HCT116 (cell line): ENCODE measurements around the gene SPATS2L. TPM values are rescaled to one million over a fixed set of nuclear protein-coding genes. Genes with fewer than 3 reads are reported as not detected.

Experiments used
- ATAC-seq: fragments of 200-7000 bp; cut with Tn5 transposase; 2 replicates; pipeline ENCODE4 v1.9.1; 2020; ENCODE audit warnings: mild to moderate bottlenecking, moderate library complexity
- BruUV-seq: library from RNA; stranded (reverse); fragments of 400-500 nt; replicated peaks from 2 replicates; lab custom pipeline; 2021; lab: Mats Ljungman, UMichigan
- CTCF ChIA-PET: fragments of 300-600 bp; sonication (Branson Sonifier 250); formaldehyde crosslinking; loops from one replicate; lab custom pipeline; 2021; ENCODE audit warnings: antibody characterized with exemption; lab: Charles Lee
- POLR2A ChIA-PET: fragments of 300-600, 350-600 bp; sonication (Branson Sonifier 250); formaldehyde crosslinking; loops from one replicate; lab custom pipeline; 2021; ENCODE audit warnings: antibody characterized with exemption; lab: Charles Lee
- RAD21 ChIA-PET, 2 experiments: fragments of 300-600 bp; sonication (Branson Sonifier 250); formaldehyde crosslinking; loops; one replicate each; lab custom pipeline; 2023; ENCODE audit warnings: low total read pairs in 2 of 2; ENCODE audit not compliant: uncharacterized antibody in 2 of 2, unreplicated experiment in 2 of 2, low non-redundant PET in 1 of 2; lab: Charles Lee
- DNase-seq: peaks from one replicate; pipeline ENCODE4 v3.0.0-alpha.2; 2010; ENCODE audit warnings: low read depth, low spot score
- H2AFZ ChIP-seq: fragments of 200-600 bp; shearing (Covaris generic), sonication (generic); 2 replicates; pipeline ENCODE4 v1.6.1; 2017; ENCODE audit warnings: low read depth, mixed run types, mixed read lengths, antibody characterized with exemption, low read length; ENCODE audit not compliant: poor library complexity, severe bottlenecking
- H3K27ac ChIP-seq: 2 replicates; pipeline ENCODE4 v1.5.1; 2012; ENCODE audit warnings: low read depth, low read length
- H3K27me3 ChIP-seq: fragments of 200-600 bp; sonication (generic); 2 replicates; pipeline ENCODE4 v1.6.1; 2016; ENCODE audit warnings: mixed run types, low read length, mixed read lengths; ENCODE audit not compliant: insufficient read depth
- H3K36me3 ChIP-seq, 2 experiments: fragments of 200-500 bp in 1 of 2; fragments of 200-600 bp in 1 of 2; sonication (Bioruptor generic) in 1 of 2; sonication (generic) in 1 of 2; 2 replicates each; pipeline versions ENCODE4 v1.5.1 to v1.6.1; 2014 to 2016; ENCODE audit warnings: low read length in 2 of 2, inconsistent platforms in 1 of 2, mixed read lengths in 1 of 2, mixed run types in 1 of 2; ENCODE audit not compliant: insufficient read depth in 2 of 2, control insufficient read depth in 1 of 2
- H3K4me1 ChIP-seq, 2 experiments: fragments of 200-600 bp in 1 of 2; sonication (generic) in 1 of 2; 2 replicates each; pipeline versions ENCODE4 v1.5.1 to v1.6.1; 2012 to 2017; ENCODE audit warnings: low read length in 2 of 2, inconsistent platforms in 1 of 2, mild to moderate bottlenecking in 1 of 2, mixed read lengths in 1 of 2, mixed run types in 1 of 2, moderate library complexity in 1 of 2; ENCODE audit not compliant: insufficient read depth in 2 of 2, control insufficient read depth in 1 of 2
- H3K4me2 ChIP-seq: fragments of 200-600 bp; sonication (generic); 2 replicates; pipeline ENCODE4 v1.6.1; 2017; ENCODE audit warnings: mixed run types, low read length, mixed read lengths
- H3K4me3 ChIP-seq, 2 experiments: fragments of 200-600 bp in 1 of 2; sonication (generic) in 1 of 2; replicated peaks in 1 of 2; 2 replicates each; pipeline ENCODE4 v1.5.1; 2011 to 2016; ENCODE audit warnings: low read length in 2 of 2, control low read depth in 1 of 2, low read depth in 1 of 2, mild to moderate bottlenecking in 1 of 2, mixed read lengths in 1 of 2, mixed run types in 1 of 2
- H3K79me2 ChIP-seq: fragments of 200-600 bp; sonication (generic); 2 replicates; pipeline ENCODE4 v1.6.1; 2017; ENCODE audit warnings: mild to moderate bottlenecking, mixed run types, low read length, moderate library complexity, mixed read lengths; ENCODE audit not compliant: insufficient read depth
- H3K9ac ChIP-seq: fragments of 200-600 bp; sonication (generic); 2 replicates; pipeline ENCODE4 v1.6.1; 2016; ENCODE audit warnings: low read length, mixed read lengths
- H3K9me2 ChIP-seq: fragments of 200-600 bp; sonication (generic), shearing (Covaris generic); 2 replicates; pipeline ENCODE4 v1.6.1; 2017; ENCODE audit warnings: mixed run types, mild to moderate bottlenecking, moderate library complexity; ENCODE audit not compliant: insufficient read depth
- H3K9me3 ChIP-seq, 2 experiments: fragments of 200-500 bp in 1 of 2; fragments of 200-600 bp in 1 of 2; sonication (Bioruptor generic) in 1 of 2; sonication (generic) in 1 of 2; 2 replicates each; pipeline ENCODE4 v1.6.1; 2014 to 2017; ENCODE audit warnings: low read length in 2 of 2, mixed read lengths in 2 of 2, inconsistent platforms in 1 of 2, low read depth in 1 of 2, mild to moderate bottlenecking in 1 of 2, mixed run types in 1 of 2, moderate library complexity in 1 of 2; ENCODE audit not compliant: control insufficient read depth in 1 of 2, insufficient read depth in 1 of 2
- H4K20me1 ChIP-seq: fragments of 200-600 bp; sonication (generic), shearing (Covaris generic); 2 replicates; pipeline ENCODE4 v1.6.1; 2017; ENCODE audit warnings: mixed run types, mild to moderate bottlenecking, moderate library complexity; ENCODE audit not compliant: insufficient read depth
- CBX3 ChIP-seq: IDR thresholded peaks from 2 replicates; pipeline ENCODE4 v1.6.1; 2012; ENCODE audit warnings: low read depth
- EZH2 ChIP-seq: fragments of 200-600 bp; sonication (generic); IDR thresholded peaks from 2 replicates; pipeline ENCODE4 v1.6.1; 2017; ENCODE audit warnings: antibody characterized with exemption, mixed run types
- RAD21 ChIP-seq: IDR thresholded peaks from 2 replicates; pipeline ENCODE4 v1.6.1; 2012; ENCODE audit warnings: low read depth, mild to moderate bottlenecking
- intact Hi-C: fragments of 100-400 bp; cut with micrococcal nuclease; formaldehyde crosslinking; loops from 2 replicates; pipeline ENCODE4 v1.10.0; 2022
- total RNA-seq: library from RNA; stranded (reverse); gene quantifications from one replicate; pipeline ENCODE4 v1.2.1, GENCODE V29; 2021; ENCODE audit not compliant: unreplicated experiment
- TF ChIP-seq, protein P1 (sequence below): IDR thresholded peaks from 2 replicates; pipeline ENCODE4 v1.6.1; 2012

Gene SPATS2L
- total RNA-seq, 1 experiment from 2014 or later, result 87.1 TPM

DNA sequence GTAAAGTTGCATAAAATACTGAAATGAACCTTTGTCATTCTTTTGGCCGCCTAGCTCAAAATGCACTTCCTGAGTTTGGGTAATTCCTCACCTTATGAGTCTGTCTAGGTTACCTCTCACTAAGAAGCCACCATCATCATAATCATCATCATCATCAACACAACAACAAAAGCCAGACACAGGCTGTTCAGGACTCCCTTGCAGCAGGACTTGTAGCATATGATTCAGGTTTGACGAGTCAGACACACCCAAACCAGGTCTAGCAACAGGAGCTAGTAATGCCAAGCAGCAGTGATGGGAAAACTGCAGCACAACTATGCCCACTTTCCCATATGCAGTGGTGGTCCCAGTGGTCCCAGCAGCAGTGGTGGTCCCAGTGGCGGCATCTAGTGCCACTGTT, 216.7 kb downstream of the SPATS2L start:
- ATAC-seq, result no peak
- no peaks in the 10 kb centered on the region for H3K27me3 ChIP-seq
- H4K20me1 ChIP-seq, result no peaks in the 10 kb centered on the region
- no peak overlapping the region for H3K4me2 ChIP-seq
- intact Hi-C loops, result no loop called here
- H2AFZ ChIP-seq, result no peak overlapping the region
- no peak for TF ChIP-seq RAD21
- TF ChIP-seq CBX3, result peak; percentile 32; the same call in 1 of the 2 replicates
- TF ChIP-seq, all 23 proteins: peak for 1
- no peak overlapping the region for H3K9ac ChIP-seq
- no peaks in the 10 kb centered on the region for H3K9me2 ChIP-seq
- CTCF ChIA-PET, result interaction anchor here (1.5 kb wide), 1 partner anchor 13 kb away, joined by 4 read pairs; the partner anchor contains the start of gene KCTD18
- H3K36me3 ChIP-seq, result no peaks in the 10 kb centered on the region
- peaks cover 4 to 22% of the 10 kb centered on the region in 2 experiments; a peak in 3 of 4 replicates for H3K4me1 ChIP-seq
- H3K79me2 ChIP-seq, result peaks cover 21% of the 10 kb centered on the region
- H3K27ac ChIP-seq, result no peak overlapping the region
- H3K9me3 ChIP-seq, result no peaks in the 10 kb centered on the region
- POLR2A ChIA-PET, result no interaction called here
- H3K4me3 ChIP-seq, result no peak overlapping the region
- RAD21 ChIA-PET, result no interaction called here
- no TSS peak for BruUV-seq
- DNase-seq, result no peak

- Histone ChIP-seq H3K4me3 (no peak overlapping the region), H3K27me3 (no peaks in the 10 kb centered on the region), H3K79me2 (peaks cover 25% of the 10 kb centered on the region), H3K9ac (no peak overlapping the region), H3K27ac (no peak overlapping the region), H2AFZ (no peak overlapping the region), H3K9me3 (no peaks in the 10 kb centered on the region), H4K20me1 (no peaks in the 10 kb centered on the region), H3K4me2 (no peak overlapping the region), H3K36me3 (no peaks in the 10 kb centered on the region), H3K4me1 (peaks cover 4 to 22% of the 10 kb centered on the region in 2 experiments; a peak in 3 of 4 replicates), H3K9me2 (no peaks in the 10 kb centered on the region)
- POLR2A ChIA-PET, result no interaction called here
- DNase-seq, result no peak
- BruUV-seq, result no TSS peak
- intact Hi-C loops, result no loop called here
- CTCF ChIA-PET, result interaction anchor here (1.5 kb wide), 1 partner anchor 14 kb away, joined by 4 read pairs; the partner anchor contains the start of gene KCTD18
- no peak for TF ChIP-seq EZH2
- TF ChIP-seq, protein P1, sequence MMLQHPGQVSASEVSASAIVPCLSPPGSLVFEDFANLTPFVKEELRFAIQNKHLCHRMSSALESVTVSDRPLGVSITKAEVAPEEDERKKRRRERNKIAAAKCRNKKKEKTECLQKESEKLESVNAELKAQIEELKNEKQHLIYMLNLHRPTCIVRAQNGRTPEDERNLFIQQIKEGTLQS, result no peak
- RAD21 ChIA-PET, result no interaction called here
- no peak for ATAC-seq
These were observed 217.1 kb downstream of the SPATS2L start for GRCh38 chr2:200523604-200524003.
